Bronchial epithelial cell (primary cell): Measurements from ENCODE around the gene IFNL1. TPM values are rescaled to one million over a fixed set of nuclear protein-coding genes. Genes with fewer than 3 reads are reported as not detected.

Source experiments
- DNase-seq: peaks from one replicate; pipeline ENCODE4 v3.0.0-alpha.2; 2010; ENCODE audit warnings: low read depth
- FAIRE-seq: peaks from 2 replicates; lab custom pipeline; 2011; peaks lifted over from hg19 to GRCh38; lab: Jason Lieb, UNC
- H3K27me3 ChIP-seq: 2 replicates; pipeline ENCODE4 v1.5.1; 2011; ENCODE audit warnings: low read length; ENCODE audit not compliant: control insufficient read depth, insufficient read depth
- H3K36me3 ChIP-seq: 2 replicates; pipeline ENCODE4 v1.5.1; 2011; ENCODE audit warnings: low read length; ENCODE audit not compliant: control insufficient read depth, insufficient read depth
- H3K4me3 ChIP-seq: 2 replicates; pipeline ENCODE4 v1.5.1; 2011; ENCODE audit warnings: mild to moderate bottlenecking, low read depth, low read length, control low read depth
- total RNA-seq: library from RNA; depleted of rRNA; stranded (reverse); fragments of >200 nt; gene quantifications from 2 replicates; pipeline ENCODE4 v1.2.1, GENCODE V29; 2014
- TF ChIP-seq, protein P1 (sequence below): IDR thresholded peaks from 2 replicates; pipeline ENCODE4 v1.5.1; 2011; ENCODE audit warnings: mild to moderate bottlenecking, moderate library complexity, low read length, control low read depth, inconsistent platforms; ENCODE audit not compliant: insufficient read depth, severe bottlenecking

IFNL1 gene
- total RNA-seq, 1 donor from 2014 or later, result not detected

GRCh38 chr19:39345956-39346355 is 49.7 kb downstream of the IFNL1 start:
- TF ChIP-seq, protein P1, sequence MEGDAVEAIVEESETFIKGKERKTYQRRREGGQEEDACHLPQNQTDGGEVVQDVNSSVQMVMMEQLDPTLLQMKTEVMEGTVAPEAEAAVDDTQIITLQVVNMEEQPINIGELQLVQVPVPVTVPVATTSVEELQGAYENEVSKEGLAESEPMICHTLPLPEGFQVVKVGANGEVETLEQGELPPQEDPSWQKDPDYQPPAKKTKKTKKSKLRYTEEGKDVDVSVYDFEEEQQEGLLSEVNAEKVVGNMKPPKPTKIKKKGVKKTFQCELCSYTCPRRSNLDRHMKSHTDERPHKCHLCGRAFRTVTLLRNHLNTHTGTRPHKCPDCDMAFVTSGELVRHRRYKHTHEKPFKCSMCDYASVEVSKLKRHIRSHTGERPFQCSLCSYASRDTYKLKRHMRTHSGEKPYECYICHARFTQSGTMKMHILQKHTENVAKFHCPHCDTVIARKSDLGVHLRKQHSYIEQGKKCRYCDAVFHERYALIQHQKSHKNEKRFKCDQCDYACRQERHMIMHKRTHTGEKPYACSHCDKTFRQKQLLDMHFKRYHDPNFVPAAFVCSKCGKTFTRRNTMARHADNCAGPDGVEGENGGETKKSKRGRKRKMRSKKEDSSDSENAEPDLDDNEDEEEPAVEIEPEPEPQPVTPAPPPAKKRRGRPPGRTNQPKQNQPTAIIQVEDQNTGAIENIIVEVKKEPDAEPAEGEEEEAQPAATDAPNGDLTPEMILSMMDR, result no peak

GRCh38 chr19:39347332-39348164 is 51.3 kb downstream of the IFNL1 start:
- H3K36me3 ChIP-seq, result peaks cover 8% of the 10 kb centered on the region
- peak; percentile 73 for FAIRE-seq
- no peak for DNase-seq
- H3K27me3 ChIP-seq, result no peaks in the 10 kb centered on the region
- H3K4me3 ChIP-seq, result no peak overlapping the region
- TF ChIP-seq, protein P1, result no peak

More at GRCh38 chr19:39345956-39346355, 49.7 kb downstream of the IFNL1 start:
- no peaks in the 10 kb centered on the region for H3K27me3 ChIP-seq
- FAIRE-seq (no peak), DNase-seq (no peak)
- H3K4me3 ChIP-seq, result no peak overlapping the region
- H3K36me3 ChIP-seq, result peaks cover 6% of the 10 kb centered on the region

Other genes starting within 250 kb of the IFNL1 start
- 0.53 and 0.77 TPM in 2 replicates for gene ACP7, start 212.0 kb upstream of the IFNL1 start, total RNA-seq
- 4.5 and 6.8 TPM in 2 replicates for gene PAK4, start 170.6 kb upstream of the IFNL1 start, total RNA-seq
- 9.5 and 22.4 TPM in 2 replicates for gene NCCRP1, start 99.4 kb upstream of the IFNL1 start, total RNA-seq
- gene SYCN, start 92.1 kb upstream of the IFNL1 start, total RNA-seq, result not detected in 2 replicates
- not detected in 2 replicates for gene IFNL3, start 51.4 kb upstream of the IFNL1 start, total RNA-seq
- gene IFNL4, start 47.6 kb upstream of the IFNL1 start, total RNA-seq, result not detected in 2 replicates
- gene IFNL2, start 28.0 kb upstream of the IFNL1 start, total RNA-seq, result not detected in 2 replicates
- gene LRFN1, start 24.5 kb downstream of the IFNL1 start, total RNA-seq, result under 0.01 TPM in 2 replicates
- gene GMFG, start 39.6 kb downstream of the IFNL1 start, total RNA-seq, result not detected in 2 replicates
- gene SAMD4B, start 46.0 kb downstream of the IFNL1 start, total RNA-seq, result 19.2 and 38.7 TPM in 2 replicates
- 31.6 and 59.9 TPM in 2 replicates for gene PAF1, start 94.7 kb downstream of the IFNL1 start, total RNA-seq
- gene MED29, start 95.0 kb downstream of the IFNL1 start, total RNA-seq, result 6.8 and 7.7 TPM in 2 replicates
- 3.4 and 5.0 TPM in 2 replicates for gene ZFP36, start 110.4 kb downstream of the IFNL1 start, total RNA-seq
- gene PLEKHG2, start 116.3 kb downstream of the IFNL1 start, total RNA-seq, result 3.3 and 5.3 TPM in 2 replicates
- 75.3 and 94.3 TPM in 2 replicates for gene RPS16, start 139.5 kb downstream of the IFNL1 start, total RNA-seq
- 41.9 and 48.1 TPM in 2 replicates for gene SUPT5H, start 149.2 kb downstream of the IFNL1 start, total RNA-seq
- gene TIMM50, start 184.4 kb downstream of the IFNL1 start, total RNA-seq, result 84.2 and 99.5 TPM in 2 replicates
- gene DLL3, start 202.5 kb downstream of the IFNL1 start, total RNA-seq, result 0.26 TPM in 1 of 2 replicates, not detected in the other
- gene SELENOV, start 218.7 kb downstream of the IFNL1 start, total RNA-seq, result not detected in 2 replicates
- gene EID2B, start 236.4 kb downstream of the IFNL1 start, total RNA-seq, result 0.79 and 1.7 TPM in 2 replicates
- gene EID2, start 243.8 kb downstream of the IFNL1 start, total RNA-seq, result 6.8 and 8.1 TPM in 2 replicates